SK-N-MC (cell line): ENCODE measurements around the gene PLN.

Experiments used
- EZH2 ChIP-seq: fragments of 200-600 bp; sonication (generic); IDR thresholded peaks from one replicate; pipeline ENCODE4 v1.6.1; 2017; ENCODE audit warnings: antibody characterized with exemption
- FOXP2 ChIP-seq: optimal IDR thresholded peaks from 2 replicates; pipeline ENCODE3; 2011; ENCODE audit warnings: mild to moderate bottlenecking, moderate library complexity; ENCODE audit not compliant: insufficient read depth; ENCODE audit errors: extremely low read length, control extremely low read depth
- POLR2AphosphoS5 ChIP-seq: IDR thresholded peaks from 2 replicates; pipeline ENCODE4 v1.6.1; 2012; ENCODE audit warnings: mild to moderate bottlenecking, low read depth, low read length, borderline replicate concordance

DNA sequence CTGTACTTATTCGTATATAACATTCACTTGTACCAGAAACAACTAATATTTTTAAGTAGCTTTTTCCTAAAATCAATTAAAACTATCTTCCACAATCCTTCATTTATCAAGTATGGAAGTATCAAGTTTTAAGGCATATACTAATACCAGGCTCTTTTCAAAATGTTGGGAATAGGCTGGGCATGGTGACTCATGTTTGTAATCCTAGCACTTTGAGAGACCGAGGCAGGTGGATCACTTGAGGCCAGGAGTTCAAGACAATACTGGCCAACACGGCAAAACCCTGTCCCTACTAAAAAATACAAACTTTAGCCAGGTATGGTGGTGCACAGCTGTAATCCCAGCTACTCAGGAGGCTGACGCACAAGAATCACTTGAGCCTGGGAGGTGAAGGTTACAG lies 25.7 kb upstream of the PLN start:
- no peak for TF ChIP-seq POLR2AphosphoS5
- TF ChIP-seq FOXP2 = no peak
- no peak for TF ChIP-seq EZH2
